BE2C (cell line): ENCODE data around the gene TBC1D16.
"Not testable (repeated sequence)": the region's sequence is repeated elsewhere in the genome, so short reads cannot be mapped to it uniquely, and the experiment has no call there.

Experiments
- DNase-seq: peaks from one replicate; pipeline ENCODE4 v3.0.0-alpha.2; 2020
- H3K27me3 ChIP-seq: fragments of 250-450 bp; sonication (Bioruptor Pico); 2 replicates; pipeline ENCODE4 v1.5.1; 2020; ENCODE audit warnings: mild to moderate bottlenecking
- H3K36me3 ChIP-seq: fragments of 250-450 bp; sonication (Bioruptor Pico); 2 replicates; pipeline ENCODE4 v1.5.1; 2020; ENCODE audit warnings: mild to moderate bottlenecking
- H3K4me1 ChIP-seq: fragments of 250-450 bp; sonication (Bioruptor Pico); 2 replicates; pipeline ENCODE4 v1.5.1; 2020
- H3K4me3 ChIP-seq: 2 replicates; pipeline ENCODE4 v1.5.1; 2011; ENCODE audit warnings: low read depth, low read length
- H3K9me3 ChIP-seq: fragments of 250-450 bp; sonication (Bioruptor Pico); 2 replicates; pipeline ENCODE4 v1.5.1; 2020
- CTCF ChIP-seq: IDR thresholded peaks from 2 replicates; pipeline ENCODE4 v1.5.1; 2012; ENCODE audit warnings: mild to moderate bottlenecking, low read depth, low read length

TBC1D16 gene

GRCh38 chr17:79971651-79972050, 64.0 kb downstream of the TBC1D16 start:
- Histone ChIP-seq H3K9me3 (no peaks in the 10 kb centered on the region), H3K4me1 (peaks cover 3% of the 10 kb centered on the region; the same call in 1 of the 2 replicates), H3K4me3 (no peak overlapping the region), H3K36me3 (no peaks in the 10 kb centered on the region), H3K27me3 (no peaks in the 10 kb centered on the region)
- no peak for DNase-seq
- TF ChIP-seq CTCF: no peak

GRCh38 chr17:79970576-79971068, 65.0 kb downstream of the TBC1D16 start:
- peak; percentile 96 for TF ChIP-seq CTCF
- H3K4me1 ChIP-seq: peaks cover 3% of the 10 kb centered on the region; the same call in 1 of the 2 replicates
- no peaks in the 10 kb centered on the region for H3K27me3 ChIP-seq
- peak; percentile 76 for DNase-seq
- H3K36me3 ChIP-seq: no peaks in the 10 kb centered on the region
- H3K9me3 ChIP-seq: no peaks in the 10 kb centered on the region
- no peak overlapping the region for H3K4me3 ChIP-seq

- Histone ChIP-seq H3K4me3 (no peak overlapping the region), H3K4me1 (peaks cover 3% of the 10 kb centered on the region; the same call in 1 of the 2 replicates), H3K9me3 (no peaks in the 10 kb centered on the region), H3K27me3 (no peaks in the 10 kb centered on the region), H3K36me3 (no peaks in the 10 kb centered on the region)
- TF ChIP-seq CTCF: no peak
- no peak for DNase-seq
These were observed 65.8 kb downstream of the TBC1D16 start for GRCh38 chr17:79969906-79970305.

GRCh38 chr17:79968116-79968515, 67.6 kb downstream of the TBC1D16 start:
- no peaks in the 10 kb centered on the region for H3K9me3 ChIP-seq
- no peak for TF ChIP-seq CTCF
- no peaks in the 10 kb centered on the region for H3K27me3 ChIP-seq
- no peaks in the 10 kb centered on the region for H3K36me3 ChIP-seq
- peaks cover 3% of the 10 kb centered on the region; the same call in 1 of the 2 replicates for H3K4me1 ChIP-seq
- DNase-seq: no peak
- H3K4me3 ChIP-seq: no peak overlapping the region

GRCh38 chr17:79966681-79967080, 69.0 kb downstream of the TBC1D16 start:
- Histone ChIP-seq H3K9me3 (no peaks in the 10 kb centered on the region), H3K27me3 (no peaks in the 10 kb centered on the region), H3K4me1 (peaks cover 3% of the 10 kb centered on the region; the same call in 1 of the 2 replicates), H3K36me3 (no peaks in the 10 kb centered on the region), H3K4me3 (no peak overlapping the region)
- no peak for TF ChIP-seq CTCF
- no peak for DNase-seq

GRCh38 chr17:79965806-79966205, 69.9 kb downstream of the TBC1D16 start:
- TF ChIP-seq CTCF: no peak
- no peaks in the 10 kb centered on the region for H3K27me3 ChIP-seq
- DNase-seq: no peak
- H3K9me3 ChIP-seq: no peaks in the 10 kb centered on the region
- no peak overlapping the region for H3K4me3 ChIP-seq
- no peaks in the 10 kb centered on the region for H3K36me3 ChIP-seq
- peaks cover 3% of the 10 kb centered on the region; the same call in 1 of the 2 replicates for H3K4me1 ChIP-seq

GRCh38 chr17:79962467-79962866, 73.2 kb downstream of the TBC1D16 start:
- H3K9me3 ChIP-seq, H3K4me3 ChIP-seq, H3K4me1 ChIP-seq, H3K36me3 ChIP-seq, H3K27me3 ChIP-seq, DNase-seq: not testable (repeated sequence)

- H3K4me1 ChIP-seq, H3K9me3 ChIP-seq, H3K4me3 ChIP-seq, DNase-seq, H3K27me3 ChIP-seq, H3K36me3 ChIP-seq: not testable (repeated sequence)
These were observed 74.1 kb downstream of the TBC1D16 start for GRCh38 chr17:79961567-79961966.
